HG03558 (cell line): ENCODE measurements around the gene OR4F15.

Experiments
- ATAC-seq: cut with Tn5 transposase; IDR thresholded peaks from one replicate; pipeline ENCODE4 v1.9.1; 2021; ENCODE audit warnings: moderate number of reproducible peaks; ENCODE audit not compliant: unreplicated experiment; ENCODE audit errors: extremely low read depth

Gene OR4F15

GRCh38 chr15:101803209-101803608 is 8.8 kb upstream of the OR4F15 start, which contains the start of gene OR4F6:
Gene OR4F6 (plus strand): TSS chr15:101803509. CDS start chr15:101805720, 2,211 bp downstream.
- no peak for ATAC-seq

GRCh38 chr15:101803676-101804075 is 8.3 kb upstream of the OR4F15 start:
- no peak for ATAC-seq

GRCh38 chr15:101804375-101804774 is 7.6 kb upstream of the OR4F15 start:
- ATAC-seq = no peak

- ATAC-seq = no peak
Observed at GRCh38 chr15:101804941-101805340, 7.1 kb upstream of the OR4F15 start.

GRCh38 chr15:101805605-101806345 is 6.2 kb upstream of the OR4F15 start:
- no peak for ATAC-seq

- ATAC-seq = no peak
Observed at GRCh38 chr15:101807345-101807945, 4.6 kb upstream of the OR4F15 start.

- ATAC-seq = no peak
Observed at GRCh38 chr15:101808201-101808600, 3.8 kb upstream of the OR4F15 start.

GRCh38 chr15:101810456-101810855 is 1.5 kb upstream of the OR4F15 start:
- ATAC-seq = no peak

- ATAC-seq = no peak
Observed at GRCh38 chr15:101810876-101811275, 1.1 kb upstream of the OR4F15 start.

GRCh38 chr15:101813803-101814534 is 2.0 kb downstream of the OR4F15 start:
- no peak for ATAC-seq

GRCh38 chr15:101820781-101821180 is 8.8 kb downstream of the OR4F15 start:
- ATAC-seq = no peak

- ATAC-seq = no peak
Observed at GRCh38 chr15:101827257-101827656, 15.3 kb downstream of the OR4F15 start.

- ATAC-seq = no peak
Observed at GRCh38 chr15:101828774-101829173, 16.8 kb downstream of the OR4F15 start.

- ATAC-seq = no peak
Observed at GRCh38 chr15:101841656-101842055, 29.7 kb downstream of the OR4F15 start.

GRCh38 chr15:101844916-101845315 is 32.9 kb downstream of the OR4F15 start:
- no peak for ATAC-seq

- no peak for ATAC-seq
Observed at GRCh38 chr15:101852356-101852755, 40.4 kb downstream of the OR4F15 start.
